ENCODE results near the gene VAV3. TPM values are rescaled to one million over a fixed set of nuclear protein-coding genes. Genes with fewer than 3 reads are reported as not detected.

VAV3 gene
- total RNA-seq, 1 experiment from 2014 or later = not detected

GRCh38 chr1:107840725-107841124 is 124.3 kb downstream of the VAV3 start:
- no peak overlapping the region for H3K4me3 ChIP-seq (replicated peaks in 1 of 2; ENCODE audit: low read depth in 1 of 2, low read length in 2 of 2)

More at GRCh38 chr1:107840725-107841124, 124.3 kb downstream of the VAV3 start:
- ChIA-PET CTCF (no interaction called here), POLR2A (no interaction called here), RAD21 (ENCODE audit: low non-redundant PET in 1 of 2, low total read pairs in 2 of 2, uncharacterized antibody in 2 of 2, unreplicated experiment in 2 of 2) (no interaction called here)
- intact Hi-C loops (cut with micrococcal nuclease) = no loop called here
- H2AFZ ChIP-seq (ENCODE audit: low read depth, low read length, poor library complexity, severe bottlenecking) = no peak overlapping the region
- no peaks in the 10 kb centered on the region for H3K79me2 ChIP-seq (ENCODE audit: insufficient read depth, low read length)
- ATAC-seq = no peak
- H3K36me3 ChIP-seq (ENCODE audit: control insufficient read depth in 1 of 2, insufficient read depth in 2 of 2, low read length in 2 of 2) = no peaks in the 10 kb centered on the region
- no peaks in the 10 kb centered on the region for H3K4me1 ChIP-seq (ENCODE audit: control insufficient read depth in 1 of 2, insufficient read depth in 2 of 2, low read length in 2 of 2)
- no peak overlapping the region for H3K4me2 ChIP-seq (ENCODE audit: low read length)
- no peaks in the 10 kb centered on the region for H3K9me2 ChIP-seq (ENCODE audit: insufficient read depth)
- H3K27ac ChIP-seq (ENCODE audit: low read depth, low read length) = no peak overlapping the region
- H3K9me3 ChIP-seq (ENCODE audit: control insufficient read depth in 1 of 2, insufficient read depth in 1 of 2, low read depth in 1 of 2, low read length in 2 of 2) = no peaks in the 10 kb centered on the region
- BruUV-seq (replicated peaks) = no TSS peak
- 0 out of 2 replicates have a peak, but pooled peaks cover 2% of the 10 kb centered on the region for H3K27me3 ChIP-seq (ENCODE audit: insufficient read depth, low read length)
- H3K9ac ChIP-seq (ENCODE audit: low read length) = no peak overlapping the region
- no peak for DNase-seq (ENCODE audit: low read depth, low spot score)
- H4K20me1 ChIP-seq (ENCODE audit: insufficient read depth) = no peaks in the 10 kb centered on the region
- no peak for TF ChIP-seq CTCF (IDR thresholded peaks at IDR 0.05 in 2 of 3, conservative IDR thresholded peaks at IDR 0.05 in 1 of 3; ENCODE audit: borderline replicate concordance in 1 of 3, insufficient read depth in 1 of 3, low read depth in 2 of 3, low read length in 2 of 3)
- TF ChIP-seq POLR2AphosphoS5 (IDR thresholded peaks at IDR 0.05; ENCODE audit: low read depth, low read length) = no peak
- no peak for TF ChIP-seq EZH2phosphoT487 (IDR thresholded peaks at IDR 0.05; ENCODE audit: borderline replicate concordance)
- no peak for TF ChIP-seq CEBPB (IDR thresholded peaks at IDR 0.05; ENCODE audit: low read depth)
- no peak for TF ChIP-seq REST (IDR thresholded peaks at IDR 0.05; ENCODE audit: low read depth)
- TF ChIP-seq JUND (IDR thresholded peaks at IDR 0.05) = no peak
- TF ChIP-seq ELF1 (IDR thresholded peaks at IDR 0.05; ENCODE audit: borderline replicate concordance, low read depth) = no peak
- TF ChIP-seq SIN3A (IDR thresholded peaks at IDR 0.05; ENCODE audit: low read depth) = no peak
- TF ChIP-seq RAD21 (IDR thresholded peaks at IDR 0.05; ENCODE audit: low read depth) = no peak
- TF ChIP-seq ZNF274 (IDR thresholded peaks at IDR 0.05; ENCODE audit: low read depth, low read length) = no peak
- no peak for TF ChIP-seq TCF7L2 (IDR thresholded peaks at IDR 0.05; ENCODE audit: borderline replicate concordance, extremely low read depth, insufficient read depth, insufficient read length)
- no peak for TF ChIP-seq FOSL1 (IDR thresholded peaks at IDR 0.05; ENCODE audit: low read depth)
- no peak for TF ChIP-seq SP1 (IDR thresholded peaks at IDR 0.05; ENCODE audit: low read depth)
- TF ChIP-seq EGR1 (IDR thresholded peaks at IDR 0.05; ENCODE audit: low read depth) = no peak
- TF ChIP-seq ZBTB33 (IDR thresholded peaks at IDR 0.05; ENCODE audit: extremely low read depth, insufficient replicate concordance, low read length) = no peak
- no peak for TF ChIP-seq CBX3 (IDR thresholded peaks at IDR 0.05; ENCODE audit: low read depth)
- TF ChIP-seq SRF (IDR thresholded peaks at IDR 0.05; ENCODE audit: low read depth) = no peak
